WTC11 (cell line): ENCODE data around the gene MAS1. TPM values are rescaled to one million over a fixed set of nuclear protein-coding genes. Genes with fewer than 3 reads are reported as not detected.

Experiments
- ATAC-seq: fragments of 200-7000 bp; cut with Tn5 transposase; 2 replicates; pipeline ENCODE4 v1.10.0; 2021; ENCODE audit warnings: mild to moderate bottlenecking, moderate library complexity
- CTCF ChIA-PET: fragments of 300-600 bp; sonication (Branson Sonifier 250); formaldehyde crosslinking; loops from one replicate; lab custom pipeline; 2021; ENCODE audit warnings: antibody characterized with exemption; lab: Charles Lee
- POLR2A ChIA-PET: fragments of 350-600 bp; sonication (Branson Sonifier 250); formaldehyde crosslinking; loops from one replicate; lab custom pipeline; 2021; ENCODE audit warnings: antibody characterized with exemption; lab: Charles Lee
- DNase-seq: peaks from one replicate; pipeline ENCODE4 v3.0.0; 2021; ENCODE audit warnings: low spot score
- H3K27ac Mint-ChIP-seq: 2 replicates; pipeline ENCODE4 v1.8.0; 2021; ENCODE audit warnings: mixed read lengths
- H3K27me3 Mint-ChIP-seq: 2 replicates; pipeline ENCODE4 v1.8.0; 2021; ENCODE audit warnings: low read depth, mild to moderate bottlenecking, moderate library complexity, mixed read lengths
- H3K36me3 Mint-ChIP-seq: 2 replicates; pipeline ENCODE4 v1.8.0; 2021; ENCODE audit warnings: mixed read lengths
- H3K4me1 Mint-ChIP-seq: 2 replicates; pipeline ENCODE4 v1.8.0; 2022; ENCODE audit warnings: mixed read lengths
- H3K4me3 Mint-ChIP-seq: 2 replicates; pipeline ENCODE4 v1.8.0; 2021; ENCODE audit warnings: mild to moderate bottlenecking, moderate library complexity, mixed read lengths
- H3K9me3 Mint-ChIP-seq: 2 replicates; pipeline ENCODE4 v1.8.0; 2021; ENCODE audit warnings: mixed read lengths
- AFF4 ChIP-seq: sonication (generic); formaldehyde crosslinking; IDR thresholded peaks from 2 replicates; pipeline ENCODE4 v1.8.1; 2023; ENCODE audit warnings: mild to moderate bottlenecking, missing genetic modification reagents, borderline replicate concordance
- ETV6 ChIP-seq: sonication (generic); formaldehyde crosslinking; IDR thresholded peaks from 2 replicates; pipeline ENCODE4 v1.8.1; 2022; ENCODE audit warnings: mild to moderate bottlenecking, missing genetic modification reagents
- FOXJ3 ChIP-seq: sonication (generic); formaldehyde crosslinking; IDR thresholded peaks from 2 replicates; pipeline ENCODE4 v1.9.0; 2021; ENCODE audit warnings: missing genetic modification reagents, mild to moderate bottlenecking, borderline replicate concordance
- GTF2I ChIP-seq: fragments of 250-450 bp; sonication (Bioruptor Pico); conservative IDR thresholded peaks from 2 replicates; pipeline ENCODE4 v1.4.0; 2021; ENCODE audit warnings: mild to moderate bottlenecking
- HMGA2 ChIP-seq: fragments of 250-450 bp; sonication (Bioruptor Pico); IDR thresholded peaks from 2 replicates; pipeline ENCODE4 v1.4.0; 2021; ENCODE audit warnings: mild to moderate bottlenecking, moderate library complexity
- MLX ChIP-seq: sonication (generic); formaldehyde crosslinking; IDR thresholded peaks from 2 replicates; pipeline ENCODE4 v1.8.1; 2023; ENCODE audit warnings: mild to moderate bottlenecking, missing genetic modification reagents, moderate library complexity
- MXD4 ChIP-seq: fragments of 250-450 bp; sonication (Bioruptor Pico); IDR thresholded peaks from 2 replicates; pipeline ENCODE4 v1.8.0; 2021; ENCODE audit warnings: mild to moderate bottlenecking, moderate library complexity, borderline replicate concordance
- MYBL2 ChIP-seq: sonication (generic); formaldehyde crosslinking; IDR thresholded peaks from 2 replicates; pipeline ENCODE4 v1.8.1; 2023; ENCODE audit warnings: mild to moderate bottlenecking, moderate library complexity, missing genetic modification reagents
- NR1H2 ChIP-seq: sonication (generic); formaldehyde crosslinking; IDR thresholded peaks from 2 replicates; pipeline ENCODE4 v1.9.0; 2021; ENCODE audit warnings: mild to moderate bottlenecking, moderate library complexity, missing genetic modification reagents
- PRRX2 ChIP-seq: fragments of 250-450 bp; sonication (Bioruptor Pico); IDR thresholded peaks from 2 replicates; pipeline ENCODE4 v1.8.0; 2021; ENCODE audit warnings: mild to moderate bottlenecking
- SMAD4 ChIP-seq: sonication (generic); formaldehyde crosslinking; IDR thresholded peaks from 2 replicates; pipeline ENCODE4 v1.8.0; 2022; ENCODE audit warnings: mild to moderate bottlenecking, missing genetic modification reagents
- SOX15 ChIP-seq: fragments of 250-450 bp; sonication (Bioruptor Pico); IDR thresholded peaks from 2 replicates; pipeline ENCODE4 v1.9.0; 2021; ENCODE audit warnings: mild to moderate bottlenecking
- TP53 ChIP-seq: sonication (generic); formaldehyde crosslinking; IDR thresholded peaks from 2 replicates; pipeline ENCODE4 v1.8.1; 2023; ENCODE audit warnings: mild to moderate bottlenecking, missing genetic modification reagents
- ZNF219 ChIP-seq: sonication (generic); formaldehyde crosslinking; IDR thresholded peaks from 2 replicates; pipeline ENCODE4 v1.8.0; 2023; ENCODE audit warnings: missing genetic modification reagents, mild to moderate bottlenecking, borderline replicate concordance
- ZNF263 ChIP-seq: sonication (generic); formaldehyde crosslinking; IDR thresholded peaks from 2 replicates; pipeline ENCODE4 v1.8.1; 2022; ENCODE audit warnings: low read depth, mild to moderate bottlenecking, moderate library complexity, missing genetic modification reagents
- ZNF396 ChIP-seq: fragments of 250-450 bp; sonication (Bioruptor Pico); IDR thresholded peaks from 2 replicates; pipeline ENCODE4 v1.8.0; 2021; ENCODE audit warnings: mild to moderate bottlenecking, moderate library complexity, borderline replicate concordance
- total RNA-seq: library from RNA; stranded (reverse); gene quantifications from 3 replicates; pipeline ENCODE4 v1.2.3, GENCODE V29; 2021
- TF ChIP-seq, protein P1 (sequence below): sonication (generic); formaldehyde crosslinking; conservative IDR thresholded peaks from 2 replicates; pipeline ENCODE4 v1.8.1; 2022; ENCODE audit warnings: mild to moderate bottlenecking, missing genetic modification reagents
- TF ChIP-seq, protein P2 (sequence below): sonication (generic); formaldehyde crosslinking; IDR thresholded peaks from 2 replicates; pipeline ENCODE4 v1.8.1; 2022; ENCODE audit warnings: missing genetic modification reagents, borderline replicate concordance
- TF ChIP-seq, protein P3 (sequence below): sonication (generic); formaldehyde crosslinking; IDR thresholded peaks from 2 replicates; pipeline ENCODE4 v1.8.1; 2022; ENCODE audit warnings: mild to moderate bottlenecking, missing genetic modification reagents, moderate library complexity, borderline replicate concordance
- TF ChIP-seq, protein P4 (sequence below): fragments of 250-450 bp; sonication (Bioruptor Pico); IDR thresholded peaks from 2 replicates; pipeline ENCODE4 v1.8.0; 2021; ENCODE audit warnings: mild to moderate bottlenecking
- TF ChIP-seq, protein P5 (sequence below): fragments of 250-450 bp; sonication (Bioruptor Pico); IDR thresholded peaks from 2 replicates; pipeline ENCODE4 v1.9.0; 2021; ENCODE audit warnings: mild to moderate bottlenecking

The MAS1 gene
- total RNA-seq, 1 experiment from 2014 or later: 0.68 TPM

GRCh38 chr6:159871906-159872305 lies 18.9 kb upstream of the MAS1 start:
- Mint-ChIP-seq H3K4me1 (peaks cover 16% of the 10 kb centered on the region), H3K4me3 (no peak overlapping the region), H3K36me3 (peaks cover 5% of the 10 kb centered on the region; the same call in 1 of the 2 replicates), H3K9me3 (peaks cover 24% of the 10 kb centered on the region), H3K27me3 (no peaks in the 10 kb centered on the region), H3K27ac (no peak overlapping the region)
- ChIA-PET CTCF (interaction anchor here (1.3 kb wide), 1 partner anchor 9 kb away, joined by 5 read pairs; no protein-coding TSS in a partner anchor), POLR2A (no interaction called here)
- TF ChIP-seq MLX (CRISPR knock-in tag) (no peak), TP53 (CRISPR knock-in tag) (no peak), SMAD4 (CRISPR knock-in tag) (no peak), NR1H2 (CRISPR knock-in tag) (no peak), ZNF263 (no peak), FOXJ3 (CRISPR knock-in tag) (no peak), SOX15 (CRISPR knock-in tag) (no peak), MYBL2 (CRISPR knock-in tag) (no peak), MXD4 (CRISPR knock-in tag) (no peak)
- TF ChIP-seq, protein P1, sequence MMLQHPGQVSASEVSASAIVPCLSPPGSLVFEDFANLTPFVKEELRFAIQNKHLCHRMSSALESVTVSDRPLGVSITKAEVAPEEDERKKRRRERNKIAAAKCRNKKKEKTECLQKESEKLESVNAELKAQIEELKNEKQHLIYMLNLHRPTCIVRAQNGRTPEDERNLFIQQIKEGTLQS (CRISPR knock-in tag): no peak
- TF ChIP-seq, protein P2, sequence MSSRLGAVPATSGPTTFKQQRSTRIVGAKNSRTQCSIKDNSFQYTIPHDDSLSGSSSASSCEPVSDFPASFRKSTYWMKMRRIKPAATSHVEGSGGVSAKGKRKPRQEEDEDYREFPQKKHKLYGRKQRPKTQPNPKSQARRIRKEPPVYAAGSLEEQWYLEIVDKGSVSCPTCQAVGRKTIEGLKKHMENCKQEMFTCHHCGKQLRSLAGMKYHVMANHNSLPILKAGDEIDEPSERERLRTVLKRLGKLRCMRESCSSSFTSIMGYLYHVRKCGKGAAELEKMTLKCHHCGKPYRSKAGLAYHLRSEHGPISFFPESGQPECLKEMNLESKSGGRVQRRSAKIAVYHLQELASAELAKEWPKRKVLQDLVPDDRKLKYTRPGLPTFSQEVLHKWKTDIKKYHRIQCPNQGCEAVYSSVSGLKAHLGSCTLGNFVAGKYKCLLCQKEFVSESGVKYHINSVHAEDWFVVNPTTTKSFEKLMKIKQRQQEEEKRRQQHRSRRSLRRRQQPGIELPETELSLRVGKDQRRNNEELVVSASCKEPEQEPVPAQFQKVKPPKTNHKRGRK: no peak
- TF ChIP-seq, protein P3, sequence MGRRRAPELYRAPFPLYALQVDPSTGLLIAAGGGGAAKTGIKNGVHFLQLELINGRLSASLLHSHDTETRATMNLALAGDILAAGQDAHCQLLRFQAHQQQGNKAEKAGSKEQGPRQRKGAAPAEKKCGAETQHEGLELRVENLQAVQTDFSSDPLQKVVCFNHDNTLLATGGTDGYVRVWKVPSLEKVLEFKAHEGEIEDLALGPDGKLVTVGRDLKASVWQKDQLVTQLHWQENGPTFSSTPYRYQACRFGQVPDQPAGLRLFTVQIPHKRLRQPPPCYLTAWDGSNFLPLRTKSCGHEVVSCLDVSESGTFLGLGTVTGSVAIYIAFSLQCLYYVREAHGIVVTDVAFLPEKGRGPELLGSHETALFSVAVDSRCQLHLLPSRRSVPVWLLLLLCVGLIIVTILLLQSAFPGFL: no peak
- no peak for ATAC-seq
- DNase-seq: no peak

DNA sequence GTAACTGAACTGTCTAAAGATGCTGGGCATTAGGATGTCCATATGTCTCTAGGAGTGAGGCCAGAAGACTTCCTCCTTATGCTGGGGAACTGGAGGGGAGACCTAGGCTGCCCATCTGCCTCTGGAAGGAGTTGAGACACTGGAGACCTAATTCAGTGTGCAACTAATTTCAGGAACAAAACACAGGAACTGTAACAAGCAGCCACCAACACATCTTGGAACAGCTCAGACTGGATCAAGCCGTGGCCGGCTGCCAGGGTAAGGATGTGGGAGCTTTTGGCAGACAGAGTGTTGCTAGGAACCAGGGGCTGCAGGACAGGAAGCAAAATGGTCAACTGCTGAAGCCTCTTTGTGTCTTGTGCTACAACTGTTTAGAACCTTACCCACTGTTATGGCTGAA lies 16.4 kb upstream of the MAS1 start:
- Mint-ChIP-seq H3K36me3 (no peaks in the 10 kb centered on the region), H3K4me1 (peaks cover 16% of the 10 kb centered on the region), H3K27me3 (no peaks in the 10 kb centered on the region), H3K9me3 (peaks cover 16% of the 10 kb centered on the region), H3K4me3 (no peak overlapping the region), H3K27ac (no peak overlapping the region)
- DNase-seq (no peak), ATAC-seq (no peak)
- CTCF ChIA-PET: interaction anchor here (1.1 kb wide), 1 partner anchor 10 kb away, joined by 3 read pairs; no protein-coding TSS in a partner anchor
- POLR2A ChIA-PET: no interaction called here
- TF ChIP-seq PRRX2 (CRISPR knock-in tag) (no peak), GTF2I (CRISPR knock-in tag) (no peak), TP53 (CRISPR knock-in tag) (no peak), ZNF396 (CRISPR knock-in tag) (no peak), ZNF219 (no peak), ETV6 (CRISPR knock-in tag) (no peak), HMGA2 (no peak), AFF4 (no peak)
- TF ChIP-seq, protein P1 (CRISPR knock-in tag): no peak
- TF ChIP-seq, protein P4, sequence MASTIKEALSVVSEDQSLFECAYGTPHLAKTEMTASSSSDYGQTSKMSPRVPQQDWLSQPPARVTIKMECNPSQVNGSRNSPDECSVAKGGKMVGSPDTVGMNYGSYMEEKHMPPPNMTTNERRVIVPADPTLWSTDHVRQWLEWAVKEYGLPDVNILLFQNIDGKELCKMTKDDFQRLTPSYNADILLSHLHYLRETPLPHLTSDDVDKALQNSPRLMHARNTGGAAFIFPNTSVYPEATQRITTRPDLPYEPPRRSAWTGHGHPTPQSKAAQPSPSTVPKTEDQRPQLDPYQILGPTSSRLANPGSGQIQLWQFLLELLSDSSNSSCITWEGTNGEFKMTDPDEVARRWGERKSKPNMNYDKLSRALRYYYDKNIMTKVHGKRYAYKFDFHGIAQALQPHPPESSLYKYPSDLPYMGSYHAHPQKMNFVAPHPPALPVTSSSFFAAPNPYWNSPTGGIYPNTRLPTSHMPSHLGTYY (CRISPR knock-in tag): no peak
- TF ChIP-seq, protein P5, sequence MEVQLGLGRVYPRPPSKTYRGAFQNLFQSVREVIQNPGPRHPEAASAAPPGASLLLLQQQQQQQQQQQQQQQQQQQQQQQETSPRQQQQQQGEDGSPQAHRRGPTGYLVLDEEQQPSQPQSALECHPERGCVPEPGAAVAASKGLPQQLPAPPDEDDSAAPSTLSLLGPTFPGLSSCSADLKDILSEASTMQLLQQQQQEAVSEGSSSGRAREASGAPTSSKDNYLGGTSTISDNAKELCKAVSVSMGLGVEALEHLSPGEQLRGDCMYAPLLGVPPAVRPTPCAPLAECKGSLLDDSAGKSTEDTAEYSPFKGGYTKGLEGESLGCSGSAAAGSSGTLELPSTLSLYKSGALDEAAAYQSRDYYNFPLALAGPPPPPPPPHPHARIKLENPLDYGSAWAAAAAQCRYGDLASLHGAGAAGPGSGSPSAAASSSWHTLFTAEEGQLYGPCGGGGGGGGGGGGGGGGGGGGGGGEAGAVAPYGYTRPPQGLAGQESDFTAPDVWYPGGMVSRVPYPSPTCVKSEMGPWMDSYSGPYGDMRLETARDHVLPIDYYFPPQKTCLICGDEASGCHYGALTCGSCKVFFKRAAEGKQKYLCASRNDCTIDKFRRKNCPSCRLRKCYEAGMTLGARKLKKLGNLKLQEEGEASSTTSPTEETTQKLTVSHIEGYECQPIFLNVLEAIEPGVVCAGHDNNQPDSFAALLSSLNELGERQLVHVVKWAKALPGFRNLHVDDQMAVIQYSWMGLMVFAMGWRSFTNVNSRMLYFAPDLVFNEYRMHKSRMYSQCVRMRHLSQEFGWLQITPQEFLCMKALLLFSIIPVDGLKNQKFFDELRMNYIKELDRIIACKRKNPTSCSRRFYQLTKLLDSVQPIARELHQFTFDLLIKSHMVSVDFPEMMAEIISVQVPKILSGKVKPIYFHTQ (CRISPR knock-in tag): no peak
